ENCODE data around the gene UGT1A9. TPM values are rescaled to one million over a fixed set of nuclear protein-coding genes. Genes with fewer than 3 reads are reported as not detected.

UGT1A9 gene
- total RNA-seq, 1 experiment from 2014 or later, result not detected

GRCh38 chr2:233775414-233775813, 103.7 kb downstream of the UGT1A9 start:
- no peak overlapping the region for H4K8ac ChIP-seq (replicated peaks; ENCODE audit: insufficient read length, low read depth, low read length)
- TF ChIP-seq CTCF (conservative IDR thresholded peaks at IDR 0.05), result no peak
- no peak overlapping the region for H3K18ac ChIP-seq (ENCODE audit: insufficient read length, low read depth, low read length)
- H3K4me2 ChIP-seq (ENCODE audit: insufficient read depth, insufficient read length, low read length), result no peak overlapping the region
- Mint-ChIP-seq H3K36me3 (ENCODE audit: insufficient read depth in 1 of 3, low read depth in 3 of 3) (peaks cover 1 to 4% (median 3%) of the 10 kb centered on the region in 3 experiments; a peak in 4 of 7 replicates), H3K27ac (peak overlapping the region in 1 of 3 experiments; percentile 25; a peak in 1 of 7 replicates), H3K4me3 (no peak overlapping the region), H3K27me3 (ENCODE audit: low read depth) (peaks cover 2% of the 10 kb centered on the region; the same call in 1 of the 2 replicates), H3K4me1 (no peaks in the 10 kb centered on the region), H3K9me3 (peaks cover 14 to 21% of the 10 kb centered on the region in 2 experiments; a peak in 4 of 5 replicates)
- H3K79me1 ChIP-seq (ENCODE audit: insufficient read depth, low read depth, low read length, poor library complexity, severe bottlenecking), result no peaks in the 10 kb centered on the region
- no peaks in the 10 kb centered on the region for H4K20me1 ChIP-seq (ENCODE audit: control insufficient read depth, insufficient read depth, insufficient read length)
- no peak overlapping the region for H3K14ac ChIP-seq (ENCODE audit: insufficient read depth, low read length)
- H2BK15ac ChIP-seq (ENCODE audit: low read depth, low read length), result no peak overlapping the region
- no peaks in the 10 kb centered on the region for H3K23me2 ChIP-seq (ENCODE audit: insufficient read length, low read depth, low read length, poor library complexity, severe bottlenecking)
- no peaks in the 10 kb centered on the region for H3K4me1 ChIP-seq (ENCODE audit: insufficient read depth, low read length)
- no peak overlapping the region for H2BK5ac ChIP-seq (ENCODE audit: insufficient read length, low read length)
- H3K27me3 ChIP-seq (ENCODE audit: insufficient read depth, low read length), result no peaks in the 10 kb centered on the region
- no peak overlapping the region for H3K27ac ChIP-seq (ENCODE audit: insufficient read length, low read depth, low read length)
- DNase-seq, result no peak
- H3T11ph ChIP-seq (ENCODE audit: low read length), result no peak overlapping the region
- no peak overlapping the region for H2BK120ac ChIP-seq (ENCODE audit: low read depth, low read length, poor library complexity, severe bottlenecking)
- no peak overlapping the region for H3K56ac ChIP-seq (ENCODE audit: insufficient read length, low read depth, low read length)
- WGBS (ENCODE audit: extremely low coverage, insufficient read length, low lambda C conversion rate), result no CpG with 5 or more reads among the region's 6 CpGs
- H3K23ac ChIP-seq (ENCODE audit: insufficient read length, low read depth, low read length), result no peak overlapping the region
- H3K9ac ChIP-seq (ENCODE audit: extremely low read depth, insufficient read length, low read length), result no peak overlapping the region
- no peak overlapping the region for H2AK5ac ChIP-seq (ENCODE audit: insufficient read length, low read length)
- no peak overlapping the region for H3K4ac ChIP-seq (ENCODE audit: low read depth, low read length)
- no peak overlapping the region for H4K91ac ChIP-seq (ENCODE audit: insufficient read length, low read depth, low read length)
- no peak overlapping the region for H4K5ac ChIP-seq (ENCODE audit: insufficient read length, low read depth, low read length)
- no peaks in the 10 kb centered on the region for H3K79me2 ChIP-seq (ENCODE audit: insufficient read depth, low read length)
- H2AFZ ChIP-seq (ENCODE audit: low read length), result no peak overlapping the region
- no peak overlapping the region for H2BK20ac ChIP-seq (ENCODE audit: low read depth, low read length, poor library complexity, severe bottlenecking)
- H2BK12ac ChIP-seq (ENCODE audit: insufficient read length, low read depth, low read length), result no peak overlapping the region
- peaks cover 4% of the 10 kb centered on the region for H3K9me3 ChIP-seq (ENCODE audit: control insufficient read depth, low read depth, low read length)

Data from H9 (cell line).